Liver (tissue), 9 donors: ENCODE data around the gene PIRT. TPM values are rescaled to one million over a fixed set of nuclear protein-coding genes. Genes with fewer than 3 reads are reported as not detected.

Source experiments
- DNase-seq: peaks from one replicate; pipeline ENCODE4 v3.0.0-alpha.2; 2017; ENCODE audit warnings: low spot score
- H3K27ac ChIP-seq, 2 donors: one replicate each; pipeline ENCODE4 v1.7.0; 2013; ENCODE audit warnings: inconsistent platforms in 2 of 2, low read length in 2 of 2, control low read depth in 1 of 2, low read depth in 1 of 2, mild to moderate bottlenecking in 1 of 2
- H3K27me3 ChIP-seq, 4 donors: one replicate each; pipeline versions ENCODE4 v1.6.1 to v1.7.0; 2013; ENCODE audit warnings: low read length in 3 of 4, inconsistent platforms in 1 of 4, mild to moderate bottlenecking in 1 of 4, moderate library complexity in 1 of 4; ENCODE audit not compliant: control insufficient read depth in 4 of 4, insufficient read depth in 4 of 4
- H3K36me3 ChIP-seq, 4 donors: one replicate each; pipeline versions ENCODE4 v1.6.1 to v1.7.0; 2013; ENCODE audit warnings: low read length in 3 of 4, mild to moderate bottlenecking in 3 of 4, low read depth in 1 of 4, moderate library complexity in 1 of 4; ENCODE audit not compliant: control insufficient read depth in 4 of 4, insufficient read depth in 3 of 4
- H3K4me1 ChIP-seq, 4 donors: one replicate each; pipeline versions ENCODE4 v1.6.1 to v1.7.0; 2013; ENCODE audit warnings: low read length in 3 of 4, mild to moderate bottlenecking in 3 of 4, moderate library complexity in 1 of 4; ENCODE audit not compliant: control insufficient read depth in 4 of 4, insufficient read depth in 4 of 4
- H3K4me3 ChIP-seq, 3 donors: one replicate each; pipeline versions ENCODE4 v1.6.1 to v1.7.0; 2013; ENCODE audit warnings: low read length in 3 of 3, control low read depth in 1 of 3, low read depth in 1 of 3, mild to moderate bottlenecking in 1 of 3
- H3K9ac ChIP-seq, 2 donors: one replicate each; pipeline ENCODE4 v1.7.0; 2013; ENCODE audit warnings: low read length in 2 of 2, mild to moderate bottlenecking in 2 of 2, moderate library complexity in 2 of 2, control low read depth in 1 of 2, low read depth in 1 of 2
- H3K9me3 ChIP-seq, 4 donors: one replicate each; pipeline versions ENCODE4 v1.6.1 to v1.7.0; 2013; ENCODE audit warnings: low read length in 3 of 4; ENCODE audit not compliant: control insufficient read depth in 4 of 4
- ATF3 ChIP-seq: IDR thresholded peaks from 2 replicates; pipeline ENCODE4 v1.6.1; 2016; ENCODE audit warnings: antibody characterized with exemption
- FOXA1 ChIP-seq: IDR thresholded peaks from 2 replicates; pipeline ENCODE4 v1.6.1; 2016; ENCODE audit warnings: antibody characterized with exemption
- FOXA2 ChIP-seq: IDR thresholded peaks from 2 replicates; pipeline ENCODE4 v1.6.1; 2016; ENCODE audit warnings: antibody characterized with exemption
- GABPA ChIP-seq, 2 donors: IDR thresholded peaks in 1 of 2; conservative IDR thresholded peaks in 1 of 2; 2 replicates each; pipeline ENCODE4 v1.6.1; 2016; ENCODE audit warnings: antibody characterized with exemption in 2 of 2, mild to moderate bottlenecking in 1 of 2, moderate library complexity in 1 of 2
- HNF4A ChIP-seq, 2 donors: conservative IDR thresholded peaks; 2 replicates each; pipeline ENCODE4 v1.6.1; 2016; ENCODE audit warnings: antibody characterized with exemption in 2 of 2, mild to moderate bottlenecking in 2 of 2
- HNF4G ChIP-seq: IDR thresholded peaks from 2 replicates; pipeline ENCODE4 v1.6.1; 2016; ENCODE audit warnings: antibody characterized with exemption
- NR2F2 ChIP-seq: IDR thresholded peaks from 2 replicates; pipeline ENCODE4 v1.6.1; 2016; ENCODE audit warnings: antibody characterized with exemption
- RAD21 ChIP-seq, 2 donors: IDR thresholded peaks; 2 replicates each; pipeline ENCODE4 v1.6.1; 2016; ENCODE audit warnings: antibody characterized with exemption in 2 of 2, mild to moderate bottlenecking in 2 of 2
- SP1 ChIP-seq: IDR thresholded peaks from 2 replicates; pipeline ENCODE4 v1.6.1; 2018; ENCODE audit warnings: antibody characterized with exemption, mild to moderate bottlenecking
- YY1 ChIP-seq: IDR thresholded peaks from 2 replicates; pipeline ENCODE4 v1.6.1; 2016; ENCODE audit warnings: antibody characterized with exemption, mild to moderate bottlenecking
- WGBS: extraction: QIAGEN DNeasy Blood & Tissue Kit; methylation state at CpG from one replicate; pipeline ENCODE4 v1.1.7; 2013; 5-methylcytosine and 5-hydroxymethylcytosine counted together
- polyA plus RNA-seq, 2 donors: library from polyadenylated mRNA; stranded (reverse) in 1 of 2; unstranded in 1 of 2; fragments of 200-250 nt in 1 of 2; fragments of >200 nt in 1 of 2; fragmentation: Nextera tagmentation in 1 of 2; extraction: Ambion mirVana in 1 of 2; gene quantifications; one replicate each; pipeline versions ENCODE4 v1.2.1 to v1.2.3, GENCODE V29; 2013 to 2015
- total RNA-seq, 2 donors: library from RNA; depleted of rRNA; stranded (reverse); fragments of >200 nt; gene quantifications; one replicate each; pipeline ENCODE4 v1.2.3, GENCODE V29; 2014
- TF ChIP-seq, protein P1 (sequence below): IDR thresholded peaks from 2 replicates; pipeline ENCODE4 v1.6.1; 2016; ENCODE audit warnings: antibody characterized with exemption
- TF ChIP-seq, protein P2 (sequence below): IDR thresholded peaks from 2 replicates; pipeline ENCODE4 v1.6.1; 2016; ENCODE audit warnings: antibody characterized with exemption, mild to moderate bottlenecking
- donor health status: healthy.
- donor health status: healthy.
- donor health status: healthy.
- donor health status: healthy.
- donor health status: healthy.

The PIRT gene
- total and polyA plus RNA-seq, 4 donors: 0.18 TPM; not detected in 3

GRCh38 chr17:10831696-10832095, 6.2 kb downstream of the PIRT start:
- WGBS: 98% methylated on average over 5 of the region's 5 CpGs
- H3K9me3 ChIP-seq: no peaks in the 10 kb centered on the region
- H3K4me1 ChIP-seq: no peaks in the 10 kb centered on the region
- no peaks in the 10 kb centered on the region for H3K27me3 ChIP-seq
- no peak overlapping the region for H3K4me3 ChIP-seq
- H3K27ac ChIP-seq: no peak overlapping the region
- H3K36me3 ChIP-seq: no peaks in the 10 kb centered on the region
- no peak overlapping the region for H3K9ac ChIP-seq
- TF ChIP-seq FOXA1 (no peak), HNF4G (no peak)
- TF ChIP-seq, protein P1, sequence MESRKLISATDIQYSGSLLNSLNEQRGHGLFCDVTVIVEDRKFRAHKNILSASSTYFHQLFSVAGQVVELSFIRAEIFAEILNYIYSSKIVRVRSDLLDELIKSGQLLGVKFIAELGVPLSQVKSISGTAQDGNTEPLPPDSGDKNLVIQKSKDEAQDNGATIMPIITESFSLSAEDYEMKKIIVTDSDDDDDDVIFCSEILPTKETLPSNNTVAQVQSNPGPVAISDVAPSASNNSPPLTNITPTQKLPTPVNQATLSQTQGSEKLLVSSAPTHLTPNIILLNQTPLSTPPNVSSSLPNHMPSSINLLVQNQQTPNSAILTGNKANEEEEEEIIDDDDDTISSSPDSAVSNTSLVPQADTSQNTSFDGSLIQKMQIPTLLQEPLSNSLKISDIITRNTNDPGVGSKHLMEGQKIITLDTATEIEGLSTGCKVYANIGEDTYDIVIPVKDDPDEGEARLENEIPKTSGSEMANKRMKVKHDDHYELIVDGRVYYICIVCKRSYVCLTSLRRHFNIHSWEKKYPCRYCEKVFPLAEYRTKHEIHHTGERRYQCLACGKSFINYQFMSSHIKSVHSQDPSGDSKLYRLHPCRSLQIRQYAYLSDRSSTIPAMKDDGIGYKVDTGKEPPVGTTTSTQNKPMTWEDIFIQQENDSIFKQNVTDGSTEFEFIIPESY: no peak
- no peak for DNase-seq

GRCh38 chr17:10827898-10828552, 9.9 kb downstream of the PIRT start:
- Histone ChIP-seq H3K9ac (no peak overlapping the region), H3K27me3 (no peaks in the 10 kb centered on the region), H3K9me3 (no peaks in the 10 kb centered on the region), H3K27ac (no peak overlapping the region), H3K4me1 (no peaks in the 10 kb centered on the region), H3K4me3 (no peak overlapping the region), H3K36me3 (no peaks in the 10 kb centered on the region)
- TF ChIP-seq RAD21 (IDR thresholded peaks at IDR 0.05): no peak
- TF ChIP-seq, protein P1: no peak
- no peak for TF ChIP-seq SP1
- no peak for TF ChIP-seq HNF4G
- TF ChIP-seq ATF3: no peak
- TF ChIP-seq, protein P2, sequence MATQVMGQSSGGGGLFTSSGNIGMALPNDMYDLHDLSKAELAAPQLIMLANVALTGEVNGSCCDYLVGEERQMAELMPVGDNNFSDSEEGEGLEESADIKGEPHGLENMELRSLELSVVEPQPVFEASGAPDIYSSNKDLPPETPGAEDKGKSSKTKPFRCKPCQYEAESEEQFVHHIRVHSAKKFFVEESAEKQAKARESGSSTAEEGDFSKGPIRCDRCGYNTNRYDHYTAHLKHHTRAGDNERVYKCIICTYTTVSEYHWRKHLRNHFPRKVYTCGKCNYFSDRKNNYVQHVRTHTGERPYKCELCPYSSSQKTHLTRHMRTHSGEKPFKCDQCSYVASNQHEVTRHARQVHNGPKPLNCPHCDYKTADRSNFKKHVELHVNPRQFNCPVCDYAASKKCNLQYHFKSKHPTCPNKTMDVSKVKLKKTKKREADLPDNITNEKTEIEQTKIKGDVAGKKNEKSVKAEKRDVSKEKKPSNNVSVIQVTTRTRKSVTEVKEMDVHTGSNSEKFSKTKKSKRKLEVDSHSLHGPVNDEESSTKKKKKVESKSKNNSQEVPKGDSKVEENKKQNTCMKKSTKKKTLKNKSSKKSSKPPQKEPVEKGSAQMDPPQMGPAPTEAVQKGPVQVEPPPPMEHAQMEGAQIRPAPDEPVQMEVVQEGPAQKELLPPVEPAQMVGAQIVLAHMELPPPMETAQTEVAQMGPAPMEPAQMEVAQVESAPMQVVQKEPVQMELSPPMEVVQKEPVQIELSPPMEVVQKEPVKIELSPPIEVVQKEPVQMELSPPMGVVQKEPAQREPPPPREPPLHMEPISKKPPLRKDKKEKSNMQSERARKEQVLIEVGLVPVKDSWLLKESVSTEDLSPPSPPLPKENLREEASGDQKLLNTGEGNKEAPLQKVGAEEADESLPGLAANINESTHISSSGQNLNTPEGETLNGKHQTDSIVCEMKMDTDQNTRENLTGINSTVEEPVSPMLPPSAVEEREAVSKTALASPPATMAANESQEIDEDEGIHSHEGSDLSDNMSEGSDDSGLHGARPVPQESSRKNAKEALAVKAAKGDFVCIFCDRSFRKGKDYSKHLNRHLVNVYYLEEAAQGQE: no peak
- no peak for TF ChIP-seq HNF4A (conservative IDR thresholded peaks at IDR 0.05)
- TF ChIP-seq YY1: no peak
- no peak for TF ChIP-seq FOXA1
- no peak for TF ChIP-seq NR2F2
- no peak for TF ChIP-seq GABPA (IDR thresholded peaks at IDR 0.05 in 1 of 2, conservative IDR thresholded peaks at IDR 0.05 in 1 of 2)
- TF ChIP-seq FOXA2: no peak
- WGBS: 77% methylated on average over 5 of the region's 5 CpGs
- DNase-seq: no peak
